Measurements from ENCODE around the gene NUCB2. TPM values are rescaled to one million over a fixed set of nuclear protein-coding genes. Genes with fewer than 3 reads are reported as not detected.

The NUCB2 gene
- total and polyA plus RNA-seq, 2 of the 8 experiments (the other 6 are each of a cell fraction or from before 2014, with no cell fraction given) = 9.0 to 34.2 TPM

DNA sequence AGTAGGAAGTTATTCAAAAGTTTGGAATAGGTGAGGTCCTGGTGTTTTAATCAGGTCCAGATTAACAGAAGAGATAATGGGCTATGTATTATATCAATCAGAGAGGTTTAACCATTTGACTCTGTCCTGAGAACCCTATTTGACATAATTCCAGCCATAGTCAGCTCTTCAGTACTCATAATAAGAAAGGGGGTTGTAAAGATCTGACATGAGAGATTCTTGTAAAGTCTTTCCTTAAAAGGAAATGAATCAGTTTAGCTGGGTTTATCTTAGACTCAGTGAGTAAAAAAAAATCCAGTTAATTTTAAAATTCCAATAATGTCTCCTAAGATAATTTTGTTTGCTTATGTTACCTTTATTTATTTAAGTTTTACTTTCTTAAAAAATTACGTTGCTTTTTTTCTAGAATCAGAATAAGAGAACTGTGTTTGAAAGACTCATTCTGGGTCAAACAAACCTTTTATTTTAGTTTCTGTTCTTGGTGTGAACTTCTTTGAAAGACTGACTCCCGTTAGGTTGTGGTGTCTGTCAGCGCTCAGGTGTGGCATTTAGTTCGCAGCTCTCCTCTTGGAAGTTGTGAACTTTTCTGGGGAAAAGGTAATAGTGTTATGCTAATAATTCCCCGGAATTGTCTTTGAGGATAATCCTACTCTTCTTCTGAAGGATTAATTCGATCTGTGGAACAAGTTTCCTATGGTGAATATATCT is 20.5 kb downstream of the NUCB2 start:
- FAIRE-seq = no peak
- H2AFZ ChIP-seq (ENCODE audit: low read length) = no peak overlapping the region
- H3K56ac ChIP-seq (replicated peaks; ENCODE audit: insufficient read length, low read depth, low read length) = no peak overlapping the region
- H3K27ac ChIP-seq (ENCODE audit: low read depth, low read length) = no peak overlapping the region
- H2AK5ac ChIP-seq (ENCODE audit: low read depth, low read length) = no peak overlapping the region
- no peak overlapping the region for H3K4me3 ChIP-seq (ENCODE audit: extremely low read depth in 1 of 4, insufficient read depth in 2 of 4, low read depth in 3 of 4, low read length in 4 of 4)
- no peak overlapping the region for H3K14ac ChIP-seq (ENCODE audit: insufficient read length)
- no peaks in the 10 kb centered on the region for H3K9me3 ChIP-seq (ENCODE audit: insufficient read depth in 2 of 2, low read depth in 1 of 2, low read length in 1 of 2)
- no peak overlapping the region for H4K5ac ChIP-seq (ENCODE audit: insufficient read length, low read depth, low read length)
- no peaks in the 10 kb centered on the region for H3K4me1 ChIP-seq (replicated peaks in 1 of 4; ENCODE audit: control insufficient read depth in 3 of 4, insufficient read depth in 4 of 4, low read length in 3 of 4)
- DNase-seq (ENCODE audit: low read depth in 1 of 2, low spot score in 2 of 2) = no peak
- POLR2A ChIA-PET (ENCODE audit: partially characterized antibody) = no interaction called here
- H3K36me3 ChIP-seq (ENCODE audit: control insufficient read depth in 2 of 4, insufficient read depth in 4 of 4, low read length in 3 of 4) = no peaks in the 10 kb centered on the region
- H2BK5ac ChIP-seq (ENCODE audit: low read depth, low read length) = no peak overlapping the region
- no peak overlapping the region for H4K8ac ChIP-seq (ENCODE audit: extremely low read depth, insufficient read depth, low read length)
- no peak overlapping the region for H4K91ac ChIP-seq (replicated peaks; ENCODE audit: insufficient read length, low read length)
- H4K20me1 ChIP-seq (replicated peaks in 1 of 2; ENCODE audit: control insufficient read depth in 1 of 2, insufficient read depth in 2 of 2, low read length in 2 of 2) = no peaks in the 10 kb centered on the region
- H2BK120ac ChIP-seq (replicated peaks; ENCODE audit: low read depth, low read length) = no peak overlapping the region
- no peak overlapping the region for H2BK12ac ChIP-seq (ENCODE audit: low read depth, low read length)
- no peak overlapping the region for H2BK15ac ChIP-seq (ENCODE audit: low read length)
- no peak overlapping the region for H3K18ac ChIP-seq (ENCODE audit: extremely low read depth, low read length)
- H3K23ac ChIP-seq (ENCODE audit: insufficient read length) = no peak overlapping the region
- no peak overlapping the region for H3K4me2 ChIP-seq (ENCODE audit: insufficient read depth in 1 of 2, low read depth in 2 of 2, low read length in 2 of 2)
- H3K9ac ChIP-seq (replicated peaks in 1 of 4; ENCODE audit: extremely low read depth in 1 of 4, low read depth in 3 of 4, low read length in 3 of 4) = no peak overlapping the region
- H3K27me3 ChIP-seq (replicated peaks in 1 of 4; ENCODE audit: control insufficient read depth in 3 of 4, extremely low read depth in 1 of 4, insufficient read depth in 3 of 4, low read length in 3 of 4) = no peaks in the 10 kb centered on the region
- no peaks in the 10 kb centered on the region for H3K79me1 ChIP-seq (ENCODE audit: low read depth, low read length)
- CTCF ChIA-PET (ENCODE audit: partially characterized antibody) = no interaction called here
- H3K79me2 ChIP-seq (ENCODE audit: control insufficient read depth in 1 of 2, insufficient read depth in 2 of 2, low read length in 2 of 2) = no peaks in the 10 kb centered on the region
- no peak overlapping the region for H3K4ac ChIP-seq (replicated peaks; ENCODE audit: insufficient read length, low read depth, low read length)
- no peak overlapping the region for H2BK20ac ChIP-seq (ENCODE audit: low read length)
- H3K23me2 ChIP-seq (ENCODE audit: low read depth, low read length) = no peaks in the 10 kb centered on the region
- WGBS, 2 experiments (ENCODE audit: extremely low coverage in 1 of 2, insufficient coverage in 1 of 2, insufficient read length in 1 of 2, insufficient replicate concordance in 2 of 2, low coverage in 1 of 2, low lambda C conversion rate in 2 of 2, missing lambda C conversion rate in 1 of 2) = 90% methylated on average over 6 of the region's 6 CpGs; no CpG with 5 or more reads in 1 of the 2 experiments
- TF ChIP-seq MAX (IDR thresholded peaks at IDR 0.05) (no peak), SUZ12 (IDR thresholded peaks at IDR 0.05; ENCODE audit: low read length) (no peak), SAP30 (IDR thresholded peaks at IDR 0.05; ENCODE audit: insufficient read depth, insufficient replicate concordance, low read length) (no peak), KDM5A (IDR thresholded peaks at IDR 0.05; ENCODE audit: low read length) (no peak), TAF7 (optimal IDR thresholded peaks at IDR 0.05; ENCODE audit: borderline replicate concordance, low read depth, low read length) (no peak), ATF3 (IDR thresholded peaks at IDR 0.05; ENCODE audit: insufficient read depth, low read depth, low read length) (no peak), PHF8 (conservative IDR thresholded peaks at IDR 0.05; ENCODE audit: low read depth, low read length) (no peak), RFX5 (IDR thresholded peaks at IDR 0.05; ENCODE audit: borderline replicate concordance, low read depth, low read length) (no peak), RNF2 (IDR thresholded peaks at IDR 0.05; ENCODE audit: borderline replicate concordance, low read depth, low read length, missing control alignments, poor library complexity, severe bottlenecking) (no peak), EGR1 (IDR thresholded peaks at IDR 0.05; ENCODE audit: borderline replicate concordance, low read depth, low read length) (no peak), BCL11A (IDR thresholded peaks at IDR 0.05; ENCODE audit: low read depth in 2 of 2, low read length in 2 of 2) (no peak), KDM1A (IDR thresholded peaks at IDR 0.05; ENCODE audit: borderline replicate concordance, low read length) (no peak)

Measured in H1 (cell line).